AG08395 (cell line): ENCODE results near the gene CENPH.
"Not testable (repeated sequence)": the region's sequence is repeated elsewhere in the genome, so short reads cannot be mapped to it uniquely, and the experiment has no call there.

ENCODE experiments used
- DNase-seq: peaks from one replicate; pipeline ENCODE4 v3.0.0; 2012; ENCODE audit warnings: mixed read lengths, low spot score

Gene CENPH

GRCh38 chr5:69255940-69256339 lies 66.6 kb downstream of the CENPH start:
- DNase-seq = not testable (repeated sequence)

GRCh38 chr5:69257577-69257976 lies 68.2 kb downstream of the CENPH start:
- no peak for DNase-seq
